Ascending aorta (tissue), 2 donors: ENCODE results near the gene SNED1. TPM values are rescaled to one million over a fixed set of nuclear protein-coding genes. Genes with fewer than 3 reads are reported as not detected.

Experiments
- DNase-seq, 2 donors: peaks; one replicate each; pipeline ENCODE4 v3.0.0-alpha.2; 2019; ENCODE audit warnings: low spot score in 2 of 2
- H3K27ac ChIP-seq, 2 donors: fragments of 200-600 bp; sonication (generic); one replicate each; pipeline ENCODE4 v1.5.1; 2016 to 2017; ENCODE audit warnings: mild to moderate bottlenecking in 1 of 2
- H3K27me3 ChIP-seq: fragments of 200-600 bp; sonication (generic); one replicate; pipeline ENCODE4 v1.5.1; 2017
- H3K36me3 ChIP-seq, 2 donors: fragments of 200-600 bp; sonication (generic); one replicate each; pipeline ENCODE4 v1.5.1; 2016
- H3K4me1 ChIP-seq, 2 donors: fragments of 200-600 bp; sonication (generic); one replicate each; pipeline ENCODE4 v1.5.1; 2016 to 2017; ENCODE audit warnings: mild to moderate bottlenecking in 1 of 2
- H3K4me3 ChIP-seq, 2 donors: fragments of 200-600 bp; sonication (generic); one replicate each; pipeline ENCODE4 v1.5.1; 2016 to 2017; ENCODE audit warnings: mild to moderate bottlenecking in 1 of 2
- H3K9me3 ChIP-seq, 2 donors: fragments of 200-600 bp; sonication (generic); one replicate each; pipeline ENCODE4 v1.5.1; 2016
- CTCF ChIP-seq, 3 experiments: fragments of 200-600 bp in 2 of 3; fragments of 450-650 bp in 1 of 3; sonication (generic) in 2 of 3; IDR thresholded peaks; one replicate each; pipeline ENCODE4 v1.5.1; 2016 to 2019; ENCODE audit warnings: antibody characterized with exemption in 3 of 3, mild to moderate bottlenecking in 1 of 3, moderate library complexity in 1 of 3
- intact Hi-C: fragments of 100-400 bp; cut with DNase I; formaldehyde crosslinking; loops from one replicate; pipeline ENCODE4 v1.15.1; 2023
- total RNA-seq: library from RNA; depleted of rRNA; stranded (reverse); fragments of >200 nt; gene quantifications from one replicate; pipeline ENCODE4 v1.1.0, GENCODE V29; 2016

The SNED1 gene
- total RNA-seq, 1 donor from 2014 or later: 84.3 TPM

- no peaks in the 10 kb centered on the region for H3K9me3 ChIP-seq
Observed at GRCh38 chr2:241074901-241075540, 76.6 kb downstream of the SNED1 start.

GRCh38 chr2:241080405-241081189 lies 82.2 kb downstream of the SNED1 start:
- no peak for DNase-seq
- Histone ChIP-seq H3K9me3 (no peaks in the 10 kb centered on the region), H3K27ac (peak overlapping the region in 1 of 2 donors; percentile 11), H3K4me1 (no peaks in the 10 kb centered on the region), H3K4me3 (no peak overlapping the region), H3K36me3 (peaks cover 0 to 35% of the 10 kb centered on the region in 2 donors), H3K27me3 (no peaks in the 10 kb centered on the region)
- TF ChIP-seq CTCF (IDR thresholded peaks at IDR 0.05): no peak
- intact Hi-C loops: no loop called here

More at GRCh38 chr2:241074901-241075540, 76.6 kb downstream of the SNED1 start:
- Histone ChIP-seq H3K27ac (no peak overlapping the region), H3K4me3 (no peak overlapping the region), H3K27me3 (no peaks in the 10 kb centered on the region), H3K4me1 (no peaks in the 10 kb centered on the region), H3K36me3 (peaks cover 42 to 57% of the 10 kb centered on the region in 2 donors)
- no peak for TF ChIP-seq CTCF (IDR thresholded peaks at IDR 0.05)
- no peak for DNase-seq
- intact Hi-C loops: loop anchor here (5.0 kb wide), 1 partner anchor 223 kb away; no protein-coding TSS in a partner anchor

GRCh38 chr2:241081190-241081642 lies 82.8 kb downstream of the SNED1 start:
- no peaks in the 10 kb centered on the region for H3K27me3 ChIP-seq
- intact Hi-C loops: no loop called here
- TF ChIP-seq CTCF (IDR thresholded peaks at IDR 0.05): no peak
- H3K36me3 ChIP-seq: peaks cover 2 to 40% of the 10 kb centered on the region in 2 donors
- no peaks in the 10 kb centered on the region for H3K9me3 ChIP-seq
- H3K4me3 ChIP-seq: no peak overlapping the region
- H3K27ac ChIP-seq: peak overlapping the region in 1 of 2 donors; percentile 11
- no peaks in the 10 kb centered on the region for H3K4me1 ChIP-seq
- DNase-seq: no peak

GRCh38 chr2:241081643-241082340 lies 83.4 kb downstream of the SNED1 start:
- peak overlapping the region in 1 of 2 donors; percentile 11 for H3K27ac ChIP-seq
- H3K4me1 ChIP-seq: no peaks in the 10 kb centered on the region
- TF ChIP-seq CTCF (IDR thresholded peaks at IDR 0.05): no peak
- intact Hi-C loops: no loop called here
- no peaks in the 10 kb centered on the region for H3K27me3 ChIP-seq
- no peak overlapping the region for H3K4me3 ChIP-seq
- peaks cover 7 to 46% of the 10 kb centered on the region in 2 donors for H3K36me3 ChIP-seq
- DNase-seq: no peak
- no peaks in the 10 kb centered on the region for H3K9me3 ChIP-seq

GRCh38 chr2:241082341-241083090 lies 84.1 kb downstream of the SNED1 start:
- Histone ChIP-seq H3K9me3 (no peaks in the 10 kb centered on the region), H3K4me3 (no peak overlapping the region), H3K27me3 (no peaks in the 10 kb centered on the region), H3K36me3 (peaks cover 15 to 53% of the 10 kb centered on the region in 2 donors), H3K27ac (no peak overlapping the region), H3K4me1 (no peaks in the 10 kb centered on the region)
- intact Hi-C loops: no loop called here
- TF ChIP-seq CTCF (IDR thresholded peaks at IDR 0.05): no peak
- no peak for DNase-seq
